Measurements from ENCODE around the gene ORC5.

- TF ChIP-seq, protein P1, sequence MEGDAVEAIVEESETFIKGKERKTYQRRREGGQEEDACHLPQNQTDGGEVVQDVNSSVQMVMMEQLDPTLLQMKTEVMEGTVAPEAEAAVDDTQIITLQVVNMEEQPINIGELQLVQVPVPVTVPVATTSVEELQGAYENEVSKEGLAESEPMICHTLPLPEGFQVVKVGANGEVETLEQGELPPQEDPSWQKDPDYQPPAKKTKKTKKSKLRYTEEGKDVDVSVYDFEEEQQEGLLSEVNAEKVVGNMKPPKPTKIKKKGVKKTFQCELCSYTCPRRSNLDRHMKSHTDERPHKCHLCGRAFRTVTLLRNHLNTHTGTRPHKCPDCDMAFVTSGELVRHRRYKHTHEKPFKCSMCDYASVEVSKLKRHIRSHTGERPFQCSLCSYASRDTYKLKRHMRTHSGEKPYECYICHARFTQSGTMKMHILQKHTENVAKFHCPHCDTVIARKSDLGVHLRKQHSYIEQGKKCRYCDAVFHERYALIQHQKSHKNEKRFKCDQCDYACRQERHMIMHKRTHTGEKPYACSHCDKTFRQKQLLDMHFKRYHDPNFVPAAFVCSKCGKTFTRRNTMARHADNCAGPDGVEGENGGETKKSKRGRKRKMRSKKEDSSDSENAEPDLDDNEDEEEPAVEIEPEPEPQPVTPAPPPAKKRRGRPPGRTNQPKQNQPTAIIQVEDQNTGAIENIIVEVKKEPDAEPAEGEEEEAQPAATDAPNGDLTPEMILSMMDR (conservative IDR thresholded peaks at IDR 0.05; ENCODE audit: low read length), result no peak
- no peak for TF ChIP-seq EZH2phosphoT487 (IDR thresholded peaks at IDR 0.05; ENCODE audit: borderline replicate concordance, low read depth, low read length)
Measured at GRCh38 chr7:104162081-104162480, 45.7 kb downstream of the ORC5 start.

Measured in OCI-LY7 (cell line).